ENCODE results near the gene LRRC53.

GRCh38 chr1:74486036-74486435 is 26.4 kb downstream of the LRRC53 start:
- no peak for TF ChIP-seq CTCF (IDR thresholded peaks at IDR 0.05)
- TF ChIP-seq POLR2A (IDR thresholded peaks at IDR 0.05), result no peak

All from Peyer's patch (tissue), 4 donors.